PC-3 (cell line): ENCODE results near the gene PTPRD. TPM values are rescaled to one million over a fixed set of nuclear protein-coding genes. Genes with fewer than 3 reads are reported as not detected.

Source experiments
- ATAC-seq: fragments of 200-7000 bp; cut with Tn5 transposase; 2 replicates; pipeline ENCODE4 v1.9.1; 2020; ENCODE audit warnings: mild to moderate bottlenecking, moderate library complexity
- BruUV-seq: library from RNA; stranded (reverse); fragments of 400-500 nt; replicated peaks from 2 replicates; lab custom pipeline; 2021; lab: Mats Ljungman, UMichigan
- CTCF ChIA-PET: fragments of 300-600 bp; sonication (Branson Sonifier 250); formaldehyde crosslinking; loops from one replicate; lab custom pipeline; 2022; ENCODE audit warnings: antibody characterized with exemption; lab: Charles Lee
- POLR2A ChIA-PET: fragments of 300-600 bp; sonication (Branson Sonifier 250); formaldehyde crosslinking; loops from one replicate; lab custom pipeline; 2022; ENCODE audit warnings: antibody characterized with exemption; ENCODE audit not compliant: unreplicated experiment; lab: Charles Lee
- DNase-seq: peaks from one replicate; pipeline ENCODE4 v3.0.0-alpha.2; 2015
- H2AFZ ChIP-seq: fragments of 300-600 bp; sonication (generic); 2 replicates; pipeline ENCODE4 v1.6.0; 2016; ENCODE audit warnings: antibody characterized with exemption, low read length
- H3F3A ChIP-seq: fragments of 300-600 bp; sonication (generic); one replicate; pipeline ENCODE4 v1.6.0; 2017; ENCODE audit warnings: antibody characterized with exemption, low read length, control low read depth, mild to moderate bottlenecking; ENCODE audit not compliant: unreplicated experiment
- H3K27ac ChIP-seq: fragments of 300-600 bp; sonication (generic); 2 replicates; pipeline ENCODE4 v1.5.1; 2016; ENCODE audit warnings: mild to moderate bottlenecking, low read length
- H3K27me3 ChIP-seq: fragments of 300-600 bp; sonication (generic); 2 replicates; pipeline ENCODE4 v1.6.1; 2016; ENCODE audit warnings: low read length, mixed read lengths
- H3K36me3 ChIP-seq: fragments of 300-600 bp; sonication (generic); 2 replicates; pipeline ENCODE4 v1.6.1; 2016; ENCODE audit warnings: low read depth, mixed run types, low read length, mixed read lengths
- H3K4me1 ChIP-seq: fragments of 300-600 bp; sonication (generic); 2 replicates; pipeline ENCODE4 v1.5.1; 2016; ENCODE audit warnings: low read length; ENCODE audit not compliant: insufficient read depth
- H3K4me2 ChIP-seq: fragments of 300-600 bp; sonication (generic); 2 replicates; pipeline ENCODE4 v1.6.0; 2016; ENCODE audit warnings: low read length
- H3K4me3 ChIP-seq: fragments of 300-600 bp; sonication (generic); 2 replicates; pipeline ENCODE4 v1.5.1; 2016; ENCODE audit warnings: mild to moderate bottlenecking, low read length, mixed read lengths
- H3K79me2 ChIP-seq: fragments of 300-600 bp; sonication (generic); 2 replicates; pipeline ENCODE4 v1.6.1; 2017; ENCODE audit warnings: low read length, mixed read lengths
- H3K9ac ChIP-seq: fragments of 300-600 bp; sonication (generic); 2 replicates; pipeline ENCODE4 v1.6.0; 2016; ENCODE audit warnings: mild to moderate bottlenecking, low read length
- H3K9me2 ChIP-seq: fragments of 300-600 bp; sonication (generic); replicated peaks from 2 replicates; pipeline ENCODE4 v1.6.1; 2016; ENCODE audit warnings: mixed run types, low read length, mixed read lengths
- H3K9me3 ChIP-seq: fragments of 300-600 bp; sonication (generic); 2 replicates; pipeline ENCODE4 v1.6.1; 2016; ENCODE audit warnings: low read length, mixed read lengths
- H4K20me1 ChIP-seq: fragments of 300-600 bp; sonication (generic); 2 replicates; pipeline ENCODE4 v1.6.1; 2016; ENCODE audit warnings: low read length, mixed read lengths
- CTCF ChIP-seq: fragments of 300-600 bp; sonication (generic); conservative IDR thresholded peaks from 2 replicates; pipeline ENCODE4 v1.5.1; 2017; ENCODE audit warnings: antibody characterized with exemption, low read depth, mild to moderate bottlenecking, low read length
- EZH2 ChIP-seq: fragments of 300-600 bp; sonication (generic); IDR thresholded peaks from one replicate; pipeline ENCODE4 v1.6.1; 2017; ENCODE audit warnings: antibody characterized with exemption, mild to moderate bottlenecking, low read length; ENCODE audit not compliant: unreplicated experiment
- EZH2phosphoT487 ChIP-seq: fragments of 300-600 bp; sonication (generic); IDR thresholded peaks from 2 replicates; pipeline ENCODE4 v1.6.1; 2018; ENCODE audit warnings: mild to moderate bottlenecking, antibody characterized with exemption, low read length, borderline replicate concordance
- intact Hi-C: fragments of 100-400 bp; cut with micrococcal nuclease; formaldehyde crosslinking; loops from 2 replicates; pipeline ENCODE4 v1.9.0; 2023
- total RNA-seq: library from RNA; depleted of rRNA; stranded (reverse); fragments of >200 nt; gene quantifications from 2 replicates; pipeline ENCODE4 v1.2.3, GENCODE V29; 2014

PTPRD gene
- total RNA-seq, 1 experiment from 2014 or later: not detected

DNA sequence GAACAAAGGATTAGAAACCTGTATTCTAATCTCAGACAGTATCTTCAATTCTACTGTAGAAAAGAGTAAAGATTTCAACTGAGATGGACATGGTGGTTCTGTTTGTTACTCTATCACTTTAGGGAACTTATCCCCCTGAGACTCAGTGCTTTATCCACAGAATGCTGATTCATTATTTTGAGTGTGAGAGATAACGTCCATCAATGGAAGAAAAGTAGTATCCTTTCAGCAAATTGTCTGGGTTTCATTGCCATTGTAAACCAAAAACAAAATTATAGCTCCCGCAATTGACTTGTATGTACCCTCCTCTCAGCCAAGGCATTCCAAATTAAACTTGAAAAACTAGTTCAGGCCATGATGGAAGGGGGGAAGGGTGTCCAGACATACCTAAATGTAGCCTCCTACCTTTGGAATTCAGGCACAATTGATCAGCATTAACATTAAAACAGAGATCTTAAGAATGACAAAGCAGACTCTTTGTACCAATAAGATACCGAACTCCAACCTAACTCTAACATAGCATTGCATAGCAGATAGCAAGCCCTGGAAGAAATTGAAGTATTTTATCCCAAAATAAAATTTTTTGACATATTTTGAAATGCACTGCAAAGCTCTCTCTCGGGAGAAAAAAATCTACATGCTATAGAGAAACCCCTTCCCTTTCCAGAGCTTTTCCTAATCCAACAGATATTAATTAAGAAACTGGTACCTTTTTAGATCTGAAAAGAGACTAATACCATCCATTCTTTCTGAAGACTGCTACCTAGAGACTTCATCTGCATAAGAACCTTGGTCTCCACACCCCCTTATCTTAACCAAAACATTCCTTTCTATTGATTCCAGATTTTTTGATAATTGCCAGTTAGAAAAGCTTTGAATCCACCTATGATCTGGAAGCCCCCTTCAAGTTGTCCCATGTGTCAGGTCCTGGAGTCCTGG is 1055.7 kb downstream of the PTPRD start:
- H2AFZ ChIP-seq: no peak overlapping the region
- H3K4me3 ChIP-seq: no peak overlapping the region
- no peaks in the 10 kb centered on the region for H3K36me3 ChIP-seq
- no TSS peak for BruUV-seq
- H3K9me2 ChIP-seq: no peaks in the 10 kb centered on the region
- no peak overlapping the region for H3K4me2 ChIP-seq
- no peak overlapping the region for H3K27ac ChIP-seq
- ATAC-seq (no peak), DNase-seq (no peak)
- intact Hi-C loops: no loop called here
- no peak for TF ChIP-seq EZH2phosphoT487
- TF ChIP-seq CTCF: no peak
- ChIA-PET CTCF (no interaction called here), POLR2A (no interaction called here)
- no peaks in the 10 kb centered on the region for H3F3A ChIP-seq
- H4K20me1 ChIP-seq: no peaks in the 10 kb centered on the region
- H3K27me3 ChIP-seq: no peaks in the 10 kb centered on the region
- H3K9ac ChIP-seq: no peak overlapping the region
- H3K4me1 ChIP-seq: no peaks in the 10 kb centered on the region
- H3K79me2 ChIP-seq: no peaks in the 10 kb centered on the region
- no peaks in the 10 kb centered on the region for H3K9me3 ChIP-seq

- intact Hi-C loops: no loop called here
- CTCF ChIA-PET: no interaction called here
- POLR2A ChIA-PET: no interaction called here
- Histone ChIP-seq H3K9ac (no peak overlapping the region), H2AFZ (no peak overlapping the region), H3K27me3 (no peaks in the 10 kb centered on the region), H3K36me3 (no peaks in the 10 kb centered on the region), H3K79me2 (no peaks in the 10 kb centered on the region), H3K9me2 (no peaks in the 10 kb centered on the region), H4K20me1 (no peaks in the 10 kb centered on the region), H3K4me2 (no peak overlapping the region), H3K27ac (no peak overlapping the region), H3F3A (no peaks in the 10 kb centered on the region), H3K4me1 (no peaks in the 10 kb centered on the region), H3K4me3 (no peak overlapping the region), H3K9me3 (no peaks in the 10 kb centered on the region)
- TF ChIP-seq EZH2: no peak
- TF ChIP-seq EZH2phosphoT487: no peak
- ATAC-seq (no peak), DNase-seq (no peak)
- no TSS peak for BruUV-seq
Observed at GRCh38 chr9:9552665-9553064, 1060.1 kb downstream of the PTPRD start.

GRCh38 chr9:9538766-9539165 is 1074.0 kb downstream of the PTPRD start:
- no peak for TF ChIP-seq EZH2phosphoT487
- TF ChIP-seq CTCF: no peak
- TF ChIP-seq EZH2: no peak
- H2AFZ ChIP-seq: no peak overlapping the region
- H3K36me3 ChIP-seq: no peaks in the 10 kb centered on the region
- no peaks in the 10 kb centered on the region for H3K9me3 ChIP-seq
- H3K27me3 ChIP-seq: no peaks in the 10 kb centered on the region
- ChIA-PET POLR2A (no interaction called here), CTCF (no interaction called here)
- H4K20me1 ChIP-seq: no peaks in the 10 kb centered on the region
- H3K79me2 ChIP-seq: no peaks in the 10 kb centered on the region
- no peak overlapping the region for H3K9ac ChIP-seq
- no peak overlapping the region for H3K27ac ChIP-seq
- no peak for DNase-seq
- intact Hi-C loops: no loop called here
- no peaks in the 10 kb centered on the region for H3K4me1 ChIP-seq
- no peak overlapping the region for H3K4me3 ChIP-seq
- no peaks in the 10 kb centered on the region for H3K9me2 ChIP-seq
- no peaks in the 10 kb centered on the region for H3F3A ChIP-seq
- H3K4me2 ChIP-seq: no peak overlapping the region
- ATAC-seq: no peak
- BruUV-seq: no TSS peak
